ENCODE measurements around the gene DLG2. TPM values are rescaled to one million over a fixed set of nuclear protein-coding genes. Genes with fewer than 3 reads are reported as not detected.
"Not testable (repeated sequence)": the region's sequence is repeated elsewhere in the genome, so short reads cannot be mapped to it uniquely, and the experiment has no call there.

The DLG2 gene
- total RNA-seq, 4 donors from 2014 or later: 1.3 to 4.7 (median 2.4) TPM

DNA sequence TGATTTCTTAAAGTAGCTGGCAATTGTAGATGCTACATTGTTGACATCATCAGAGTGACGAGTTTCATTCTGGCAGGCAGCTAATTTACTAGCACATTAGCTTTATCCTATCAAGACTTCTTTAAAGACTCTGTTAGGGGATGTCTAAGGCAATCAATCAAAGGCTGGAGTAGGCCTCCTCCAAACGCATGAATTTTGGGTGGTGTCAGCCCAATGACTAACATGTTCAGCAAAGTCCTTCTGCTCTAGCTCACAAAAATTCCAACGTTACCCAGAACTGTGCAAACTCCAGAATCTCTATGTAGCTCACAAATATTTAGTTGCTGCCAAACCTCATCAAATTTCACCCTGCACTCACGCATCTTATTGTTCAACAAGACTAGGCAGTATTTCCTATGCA lies 395.6 kb downstream of the DLG2 start:
- no peaks in the 10 kb centered on the region for H3K27me3 ChIP-seq
- H3K36me3 ChIP-seq: no peaks in the 10 kb centered on the region
- H3K4me3 ChIP-seq: no peak overlapping the region
- in situ Hi-C loops (cut with MboI; ENCODE audit: low sequenced_read_pairs in 4 of 4) (no loop called here), intact Hi-C loops (cut with DNase I; ENCODE audit: low total_unique reads) (no loop called here)
- H3K4me1 ChIP-seq: no peaks in the 10 kb centered on the region
- ATAC-seq (no peak), DNase-seq (no peak)
- TF ChIP-seq, protein P1, sequence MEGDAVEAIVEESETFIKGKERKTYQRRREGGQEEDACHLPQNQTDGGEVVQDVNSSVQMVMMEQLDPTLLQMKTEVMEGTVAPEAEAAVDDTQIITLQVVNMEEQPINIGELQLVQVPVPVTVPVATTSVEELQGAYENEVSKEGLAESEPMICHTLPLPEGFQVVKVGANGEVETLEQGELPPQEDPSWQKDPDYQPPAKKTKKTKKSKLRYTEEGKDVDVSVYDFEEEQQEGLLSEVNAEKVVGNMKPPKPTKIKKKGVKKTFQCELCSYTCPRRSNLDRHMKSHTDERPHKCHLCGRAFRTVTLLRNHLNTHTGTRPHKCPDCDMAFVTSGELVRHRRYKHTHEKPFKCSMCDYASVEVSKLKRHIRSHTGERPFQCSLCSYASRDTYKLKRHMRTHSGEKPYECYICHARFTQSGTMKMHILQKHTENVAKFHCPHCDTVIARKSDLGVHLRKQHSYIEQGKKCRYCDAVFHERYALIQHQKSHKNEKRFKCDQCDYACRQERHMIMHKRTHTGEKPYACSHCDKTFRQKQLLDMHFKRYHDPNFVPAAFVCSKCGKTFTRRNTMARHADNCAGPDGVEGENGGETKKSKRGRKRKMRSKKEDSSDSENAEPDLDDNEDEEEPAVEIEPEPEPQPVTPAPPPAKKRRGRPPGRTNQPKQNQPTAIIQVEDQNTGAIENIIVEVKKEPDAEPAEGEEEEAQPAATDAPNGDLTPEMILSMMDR (IDR thresholded peaks at IDR 0.05 in 4 of 5, conservative IDR thresholded peaks at IDR 0.05 in 1 of 5): no peak
- TF ChIP-seq POLR2A (IDR thresholded peaks at IDR 0.05): no peak
- H3K27ac ChIP-seq: no peak overlapping the region
- no peaks in the 10 kb centered on the region for H3K9me3 ChIP-seq

DNA sequence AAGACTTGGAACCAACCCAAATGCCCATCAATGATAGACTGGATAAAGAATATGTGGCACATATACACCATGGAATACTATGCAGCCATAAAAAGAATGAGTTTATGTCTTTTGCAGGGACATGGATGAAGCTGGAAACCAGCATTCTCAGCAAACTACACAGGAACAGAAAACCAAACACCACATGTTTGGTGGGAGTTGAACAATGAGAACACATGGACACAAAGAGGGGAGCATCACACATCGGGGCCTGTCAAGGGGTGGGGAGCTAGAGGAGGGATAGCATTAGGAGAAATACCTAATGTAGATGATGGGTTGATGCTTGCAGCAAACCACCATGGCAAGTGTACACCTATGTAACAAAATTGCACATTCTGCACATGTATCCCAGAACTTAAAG lies 397.4 kb downstream of the DLG2 start:
- H3K4me3 ChIP-seq; H3K27me3 ChIP-seq; DNase-seq; in situ Hi-C loops (cut with MboI; ENCODE audit: low sequenced_read_pairs in 4 of 4); ATAC-seq; H3K27ac ChIP-seq; intact Hi-C loops (cut with DNase I; ENCODE audit: low total_unique reads); H3K9me3 ChIP-seq; H3K36me3 ChIP-seq; H3K4me1 ChIP-seq: not testable (repeated sequence)

DNA sequence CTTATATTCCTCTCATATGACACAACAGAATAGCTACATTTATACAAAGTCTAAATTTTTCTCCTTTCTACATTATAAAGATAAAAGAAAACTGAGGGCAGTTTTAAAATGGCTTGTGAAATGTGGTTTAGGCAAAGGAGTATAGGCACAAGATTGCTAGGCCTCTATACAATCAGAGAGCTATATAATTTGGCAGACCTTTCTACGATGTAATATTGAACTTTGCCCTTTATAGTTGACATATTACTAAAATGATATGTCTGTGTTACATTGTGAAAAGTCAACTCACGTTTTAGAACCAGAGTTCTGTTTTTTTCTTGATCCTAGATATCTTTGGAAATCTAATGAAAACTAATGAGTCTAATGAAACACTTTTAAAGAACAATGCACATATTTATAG lies 430.2 kb downstream of the DLG2 start:
- no peak overlapping the region for H3K4me3 ChIP-seq
- H3K9me3 ChIP-seq: no peaks in the 10 kb centered on the region
- no peaks in the 10 kb centered on the region for H3K27me3 ChIP-seq
- H3K4me1 ChIP-seq: no peaks in the 10 kb centered on the region
- H3K36me3 ChIP-seq: no peaks in the 10 kb centered on the region
- DNase-seq (no peak), ATAC-seq (no peak)
- TF ChIP-seq, protein P1 (IDR thresholded peaks at IDR 0.05 in 4 of 5, conservative IDR thresholded peaks at IDR 0.05 in 1 of 5): no peak
- TF ChIP-seq POLR2A (IDR thresholded peaks at IDR 0.05): no peak
- in situ Hi-C loops (cut with MboI; ENCODE audit: low sequenced_read_pairs in 4 of 4) (no loop called here), intact Hi-C loops (cut with DNase I; ENCODE audit: low total_unique reads) (no loop called here)
- no peak overlapping the region for H3K27ac ChIP-seq

DNA sequence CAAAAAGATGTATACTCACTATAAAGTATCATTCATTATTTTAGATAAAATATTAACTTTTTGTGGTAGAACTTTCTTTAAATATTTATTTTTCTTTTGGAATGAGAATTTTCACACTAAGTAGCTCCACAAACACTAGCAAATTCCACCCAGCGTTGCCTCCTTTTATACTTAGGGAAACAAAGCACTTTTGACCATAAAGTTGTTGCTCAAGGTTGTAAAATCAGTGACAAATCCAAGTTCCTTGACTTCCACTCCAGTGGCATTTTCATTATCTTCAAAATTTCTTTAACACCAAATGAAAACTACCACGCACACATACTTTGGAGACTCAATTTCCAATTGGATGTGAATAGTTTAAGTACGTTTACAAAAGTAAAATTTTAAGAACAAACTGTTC lies 431.2 kb downstream of the DLG2 start:
- H3K27me3 ChIP-seq: no peaks in the 10 kb centered on the region
- no peak overlapping the region for H3K27ac ChIP-seq
- H3K4me3 ChIP-seq: no peak overlapping the region
- in situ Hi-C loops (cut with MboI; ENCODE audit: low sequenced_read_pairs in 4 of 4) (no loop called here), intact Hi-C loops (cut with DNase I; ENCODE audit: low total_unique reads) (no loop called here)
- H3K9me3 ChIP-seq: no peaks in the 10 kb centered on the region
- TF ChIP-seq, protein P1 (IDR thresholded peaks at IDR 0.05 in 4 of 5, conservative IDR thresholded peaks at IDR 0.05 in 1 of 5): no peak
- TF ChIP-seq POLR2A (IDR thresholded peaks at IDR 0.05): no peak
- DNase-seq: no peak
- H3K36me3 ChIP-seq: no peaks in the 10 kb centered on the region
- H3K4me1 ChIP-seq: no peaks in the 10 kb centered on the region
- ATAC-seq: no peak

DNA sequence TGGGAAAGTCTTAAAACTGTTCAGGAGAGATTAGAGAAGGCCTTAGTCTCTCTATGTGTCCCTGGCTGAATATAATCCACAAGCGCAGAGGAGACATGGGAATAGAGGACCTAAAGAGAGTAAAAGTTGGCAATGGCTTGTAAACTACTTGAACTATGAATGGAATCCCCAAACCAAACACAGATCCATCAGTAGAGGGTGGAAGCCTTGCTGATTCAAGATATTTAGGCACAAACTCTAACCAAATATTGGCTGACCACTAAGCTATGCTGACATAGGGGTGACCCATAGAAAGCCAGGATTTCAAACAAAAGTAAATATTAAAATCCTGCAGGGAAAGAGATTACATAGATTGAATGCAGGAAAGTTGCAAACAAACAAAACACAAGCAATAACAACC lies 439.2 kb downstream of the DLG2 start:
- no peak for ATAC-seq

More for the DNA sequence above, 439.2 kb downstream of the DLG2 start:
- intact Hi-C loops (cut with DNase I; ENCODE audit: low total_unique reads): no loop called here
- Histone ChIP-seq H3K4me3 (no peak overlapping the region), H3K9me3 (no peaks in the 10 kb centered on the region), H3K36me3 (no peaks in the 10 kb centered on the region), H3K27me3 (no peaks in the 10 kb centered on the region), H3K27ac (no peak overlapping the region), H3K4me1 (no peaks in the 10 kb centered on the region)
- in situ Hi-C loops (cut with MboI; ENCODE audit: low sequenced_read_pairs in 4 of 4): no loop called here
- TF ChIP-seq, protein P1 (IDR thresholded peaks at IDR 0.05 in 4 of 5, conservative IDR thresholded peaks at IDR 0.05 in 1 of 5): no peak
- TF ChIP-seq POLR2A (IDR thresholded peaks at IDR 0.05): no peak
- no peak for DNase-seq
